Ovary (tissue), 1 donor: ENCODE measurements around the gene KCNMB2.

Experiments used
- EP300 ChIP-seq: sonication (generic); formaldehyde crosslinking; IDR thresholded peaks from one replicate; pipeline ENCODE4 v1.6.1; 2017; ENCODE audit warnings: antibody characterized with exemption
- POLR2A ChIP-seq: fragments of 450-650 bp; IDR thresholded peaks from one replicate; pipeline ENCODE4 v1.6.1; 2017; ENCODE audit warnings: antibody characterized with exemption, mild to moderate bottlenecking, moderate library complexity

GRCh38 chr3:178833695-178834094, 297.5 kb downstream of the KCNMB2 start:
- TF ChIP-seq EP300 = no peak
- TF ChIP-seq POLR2A = no peak
